Stimulated activated CD8-positive, alpha-beta memory T cell treated with anti-CD3 and anti-CD28 coated beads, Interleukin-15, amount 100 ng/mL, for 48 hours (primary cell): Measurements from ENCODE around the gene TNNT3.

ENCODE experiments used
- DNase-seq, 2 donors: peaks; one replicate each; pipeline ENCODE4 v3.0.0-alpha.2; 2020; ENCODE audit warnings: low read depth in 2 of 2

TNNT3 gene

DNA sequence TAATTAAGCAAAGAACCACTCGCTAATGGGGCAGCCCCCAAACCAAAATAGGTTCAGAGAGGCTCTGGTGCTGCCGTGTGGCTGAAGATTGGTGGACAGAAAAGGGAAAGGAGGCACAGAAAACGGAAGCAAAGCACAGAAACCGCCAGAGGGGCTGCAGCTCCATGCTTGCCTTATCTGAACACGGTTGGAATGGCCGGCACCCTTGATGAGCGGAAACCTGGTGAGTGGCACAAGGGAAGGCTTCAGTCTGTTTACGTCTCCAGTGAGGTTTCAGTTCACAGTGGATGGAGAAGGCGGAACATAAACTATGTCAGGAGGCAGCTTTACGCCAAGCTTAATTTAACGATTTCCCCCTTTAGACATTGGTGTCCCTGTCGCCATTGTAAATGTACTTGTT lies 22.6 kb upstream of the TNNT3 start:
- no peak for DNase-seq

DNA sequence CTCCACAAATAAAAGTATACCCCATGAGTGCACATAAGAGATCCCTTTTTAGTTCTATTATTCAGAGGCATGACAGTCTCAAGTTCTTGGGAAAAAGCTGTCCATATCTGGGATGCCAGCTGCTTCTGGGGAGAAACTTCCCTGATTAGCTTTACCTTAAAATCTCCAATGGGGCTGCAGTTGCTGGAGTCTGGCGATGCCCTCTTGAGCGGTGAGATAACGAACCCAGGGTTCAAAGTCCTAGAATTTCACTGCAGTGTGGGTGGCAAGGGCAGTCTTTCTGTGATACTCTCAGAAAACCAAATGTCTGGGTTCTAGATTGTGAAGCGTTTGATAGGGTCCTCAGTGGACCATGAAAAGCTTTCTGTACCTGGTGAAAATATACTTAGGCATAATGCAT lies 20.4 kb upstream of the TNNT3 start:
- no peak for DNase-seq

DNA sequence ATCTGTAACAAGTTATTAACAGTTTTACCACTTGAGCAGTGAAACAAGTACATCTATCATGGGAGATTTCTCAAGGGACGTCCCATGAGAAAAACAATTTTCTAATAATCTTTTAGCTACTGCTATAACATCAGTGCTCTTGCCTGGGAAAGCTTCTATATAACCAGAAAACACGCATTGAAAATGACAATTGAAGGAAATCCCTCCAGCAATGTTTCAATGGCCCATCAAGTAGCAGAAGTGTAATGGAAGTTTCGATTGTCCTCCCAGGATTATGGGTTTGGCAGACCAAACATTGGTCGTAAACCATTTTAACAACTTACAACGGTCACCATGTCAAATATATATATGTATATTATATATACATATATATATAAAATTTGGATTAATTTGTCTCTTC lies 19.8 kb upstream of the TNNT3 start:
- DNase-seq, result no peak

DNA sequence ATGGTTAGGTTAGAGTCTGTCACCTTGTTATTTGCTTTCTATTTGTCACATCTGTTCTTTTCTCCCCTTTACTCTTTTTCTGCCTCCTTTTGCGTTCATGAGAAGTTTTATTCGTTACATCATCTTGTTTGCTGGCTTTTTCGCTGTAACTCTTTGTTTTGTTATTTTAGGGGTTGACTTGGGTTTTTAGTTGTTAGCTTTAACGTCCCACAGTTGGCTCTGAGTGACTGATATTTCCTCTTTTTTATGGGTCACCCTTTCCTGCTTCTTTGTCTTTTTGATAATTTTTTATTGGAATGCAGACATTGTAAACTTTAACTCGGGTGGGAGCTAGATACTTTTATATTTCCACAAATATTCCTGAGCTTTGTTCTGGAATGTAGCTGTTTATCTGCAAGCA lies 13.3 kb upstream of the TNNT3 start:
- DNase-seq, result no peak

DNA sequence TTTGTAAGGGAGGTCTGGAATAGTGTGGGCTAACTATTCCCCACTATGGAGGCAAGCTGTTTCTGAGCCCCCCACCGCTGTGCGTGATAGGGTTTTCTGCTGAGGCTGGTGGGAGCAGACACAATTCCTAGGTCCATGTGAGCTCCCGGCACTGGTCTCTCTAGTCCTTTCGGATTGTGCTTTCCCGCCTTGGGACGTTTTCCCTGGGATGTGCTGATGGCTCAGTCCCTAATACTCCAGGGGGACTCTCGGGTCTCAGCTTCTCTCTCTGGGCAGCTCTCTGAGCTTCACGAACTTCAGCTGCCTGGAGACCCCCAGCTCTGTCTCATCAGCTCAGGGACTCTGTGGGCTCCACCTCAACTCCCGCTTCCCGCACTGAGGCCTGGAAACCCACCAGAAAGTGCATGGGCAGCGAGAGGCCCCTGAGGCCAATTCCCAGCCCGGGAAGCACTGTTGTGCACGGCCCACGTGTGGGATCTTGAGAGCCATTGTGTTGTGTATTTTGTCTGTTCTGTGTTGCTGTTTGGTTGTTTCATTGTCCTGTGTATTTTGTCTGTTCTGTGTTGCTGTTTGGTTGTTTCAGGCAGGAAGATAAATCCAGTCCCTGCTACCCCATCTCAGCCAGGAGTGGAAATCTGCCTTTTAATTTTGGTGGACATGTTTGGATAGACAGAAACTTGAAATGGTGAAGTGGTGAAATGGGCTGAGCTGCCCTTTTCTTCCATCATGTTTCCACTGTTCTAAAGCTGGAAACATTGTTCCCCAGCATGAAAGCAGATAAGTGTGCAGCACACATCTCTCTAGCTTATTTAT lies 12.7 kb upstream of the TNNT3 start:
- DNase-seq, result no peak

DNA sequence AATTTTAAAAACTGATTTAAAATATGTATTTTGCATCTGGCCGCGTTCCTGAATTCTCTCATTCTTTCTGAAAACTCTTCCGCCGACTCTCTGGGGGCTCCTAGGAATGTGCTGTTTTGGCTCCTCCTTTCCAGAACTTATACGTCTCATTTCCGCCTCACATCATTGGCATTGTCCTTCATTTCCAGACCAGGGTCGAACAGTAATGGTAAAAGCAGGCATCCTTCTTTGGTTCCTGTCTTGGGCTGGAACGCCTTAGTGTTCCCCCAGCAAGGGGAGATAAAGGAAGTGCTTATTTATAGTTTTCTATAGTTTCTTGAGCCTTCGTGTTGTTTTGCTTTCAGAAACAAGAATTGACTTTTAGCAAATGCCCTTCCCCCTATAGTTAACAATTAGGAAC lies 10.9 kb upstream of the TNNT3 start:
- no peak for DNase-seq

DNA sequence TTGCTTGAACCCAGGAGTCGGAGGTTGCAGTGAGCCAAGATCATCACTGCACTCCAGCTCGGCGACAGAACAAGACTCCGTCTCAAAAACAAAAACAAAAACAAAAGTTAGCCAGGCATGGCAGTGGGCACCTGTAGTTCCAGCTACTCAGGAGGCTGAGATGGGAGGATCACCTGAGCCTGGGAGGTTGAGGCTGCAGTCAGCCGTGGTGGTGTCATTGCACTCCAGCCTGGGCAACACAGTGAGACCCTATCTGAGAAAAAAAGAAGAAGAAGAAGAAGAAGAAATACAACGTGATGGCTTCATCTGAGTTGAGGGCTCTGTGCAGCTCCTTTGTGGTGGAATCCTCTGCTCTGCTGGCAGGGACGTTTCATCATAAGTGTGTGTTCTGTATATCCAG lies 10.0 kb upstream of the TNNT3 start:
- no peak for DNase-seq

DNA sequence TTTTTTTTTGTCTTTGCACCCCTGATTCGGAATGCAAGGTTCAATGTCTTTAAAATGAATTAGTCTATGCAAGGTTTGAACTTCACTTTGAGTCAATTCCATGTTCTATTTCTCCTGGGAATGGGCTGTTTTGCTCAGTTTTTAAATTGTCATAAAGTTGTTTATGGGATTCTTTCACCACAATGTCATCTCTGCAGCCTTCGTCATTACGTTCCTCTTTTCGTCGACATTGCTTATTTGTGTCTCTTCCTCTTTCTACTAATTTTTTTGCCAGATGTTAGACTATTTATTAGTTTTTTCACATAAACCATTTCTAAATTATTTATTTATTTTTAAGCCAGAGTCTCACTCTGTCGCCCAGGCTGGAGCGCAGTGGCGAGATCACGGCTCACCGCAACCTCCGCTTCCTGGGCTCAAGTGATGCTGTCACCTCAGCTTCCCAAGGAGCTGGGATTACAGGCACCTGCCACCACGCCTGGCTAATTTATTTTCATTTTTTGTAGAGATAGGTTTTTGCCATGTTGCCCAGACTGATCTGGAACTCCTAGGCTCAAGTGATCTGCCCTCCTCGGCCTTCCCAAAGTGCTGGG lies 7.1 kb upstream of the TNNT3 start:
- no peak for DNase-seq

DNA sequence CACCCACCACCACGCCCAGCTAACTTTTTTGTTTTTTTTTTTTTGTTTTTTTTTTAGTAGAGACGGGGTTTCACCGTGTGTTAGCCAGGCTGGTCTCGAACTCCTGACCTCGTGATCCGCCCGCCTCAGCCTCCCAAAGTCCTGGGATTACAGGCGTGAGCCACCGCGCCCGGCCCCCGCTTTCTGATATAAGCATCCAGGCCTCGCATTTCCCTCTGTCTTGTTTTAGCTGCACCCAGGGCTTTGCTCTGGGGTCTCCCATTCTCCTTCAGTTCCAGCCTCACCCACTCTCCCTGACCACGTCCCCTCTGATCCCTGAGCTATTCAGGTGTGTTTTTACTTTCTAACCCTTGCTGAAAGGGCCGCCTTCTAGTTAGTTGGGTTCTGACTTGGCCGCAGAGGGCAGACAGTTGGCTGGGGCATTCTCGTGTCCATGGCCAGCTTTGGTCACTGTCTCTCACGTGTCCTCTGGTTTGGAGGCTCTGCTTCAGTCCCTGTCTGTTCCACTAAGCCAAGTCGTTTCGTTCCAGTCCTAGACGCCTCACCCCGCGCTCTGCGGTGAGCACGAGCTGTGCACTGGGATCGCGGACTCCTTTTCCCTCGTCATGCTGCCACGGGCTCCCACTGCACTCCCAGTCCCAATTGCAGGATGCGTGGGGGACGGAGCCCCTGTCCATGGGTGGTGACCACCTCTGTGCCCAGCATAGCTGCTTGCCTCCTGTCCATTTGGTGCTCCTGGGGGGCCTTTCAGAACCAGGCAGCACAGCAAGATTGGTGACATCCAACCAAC lies 6.0 kb upstream of the TNNT3 start:
- DNase-seq, result no peak

DNA sequence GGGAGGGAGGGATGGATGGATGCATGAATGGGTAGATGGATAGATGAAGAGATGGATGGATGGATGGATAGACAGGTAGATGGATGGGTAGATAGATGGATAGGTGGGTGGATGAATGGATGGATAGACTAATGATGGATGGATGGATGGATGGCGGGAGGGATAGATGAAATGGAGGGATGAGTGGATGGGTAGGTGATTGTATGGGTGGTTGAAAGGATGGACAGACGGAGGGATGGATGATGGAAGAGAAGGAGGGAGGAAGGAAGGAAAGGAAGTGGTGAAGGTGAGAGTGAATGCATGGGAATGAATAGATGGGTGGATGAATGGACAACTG lies 3.7 kb upstream of the TNNT3 start:
- no peak for DNase-seq

DNA sequence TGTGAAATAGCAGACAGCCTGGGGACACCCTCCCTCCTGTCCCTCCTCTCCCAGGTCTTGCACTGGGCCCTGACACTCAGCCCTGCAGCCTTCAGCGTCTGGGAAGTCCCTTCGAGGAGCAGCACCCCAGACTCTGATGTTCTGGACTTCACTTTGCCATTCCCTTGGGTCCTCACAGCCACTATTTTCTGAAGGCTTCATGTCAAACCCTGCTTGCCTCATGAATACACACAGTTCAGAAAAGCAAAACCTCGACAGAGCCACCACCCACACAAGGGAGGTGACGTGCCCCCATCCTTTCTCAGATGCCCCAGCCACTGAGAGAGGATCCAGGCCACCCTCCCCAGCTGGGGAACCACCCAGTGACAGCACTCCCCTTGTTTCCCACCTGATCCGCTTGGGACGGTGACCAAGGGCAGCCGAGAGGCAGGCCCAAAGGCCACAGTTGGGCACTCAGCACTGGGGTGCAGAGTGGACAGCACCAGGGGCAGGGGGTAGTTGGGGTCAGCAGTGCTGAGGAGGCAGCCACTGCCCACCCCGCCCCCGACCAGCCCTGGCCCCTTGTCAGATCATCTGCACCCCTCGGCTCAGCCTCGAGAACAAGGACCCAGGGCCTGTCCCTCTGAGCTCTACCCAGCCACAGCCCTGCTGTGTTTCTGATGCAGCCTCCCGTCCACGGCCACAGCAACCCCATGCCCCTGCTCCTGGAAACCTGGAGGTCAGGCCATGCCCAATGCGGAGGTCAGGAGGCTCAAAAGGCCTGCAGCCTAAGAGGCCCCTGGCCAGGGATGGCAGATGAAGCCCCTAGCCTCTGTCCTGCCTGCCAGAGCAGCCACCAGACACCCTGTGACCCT lies 3.1 kb upstream of the TNNT3 start:
- no peak for DNase-seq

DNA sequence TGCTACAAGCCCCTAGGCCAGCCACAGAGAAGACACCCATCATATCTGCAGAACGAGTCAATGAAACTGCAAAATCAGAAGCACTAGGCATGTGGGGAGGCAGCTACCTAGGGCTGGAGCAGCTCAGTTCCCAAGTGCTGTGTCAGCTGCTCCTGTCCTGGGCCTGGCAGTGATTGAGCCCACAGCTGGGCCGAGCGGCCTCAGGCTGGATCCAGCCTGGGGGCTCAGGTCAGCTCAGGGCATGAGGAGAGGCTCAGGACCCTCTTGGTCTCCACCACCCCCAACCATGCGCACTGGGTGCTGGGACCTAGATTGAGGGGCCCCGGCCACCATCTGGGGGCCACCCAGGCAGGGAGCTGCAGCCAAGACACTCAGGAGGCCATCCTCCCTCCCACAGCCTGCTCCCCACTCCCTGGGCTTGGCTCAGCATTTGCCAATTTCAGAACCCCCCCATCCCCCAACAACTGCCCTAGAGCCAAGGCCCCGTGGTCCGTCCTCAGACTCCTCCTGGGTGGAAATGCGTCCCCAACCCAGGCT lies 2.4 kb upstream of the TNNT3 start:
- DNase-seq, result no peak

DNA sequence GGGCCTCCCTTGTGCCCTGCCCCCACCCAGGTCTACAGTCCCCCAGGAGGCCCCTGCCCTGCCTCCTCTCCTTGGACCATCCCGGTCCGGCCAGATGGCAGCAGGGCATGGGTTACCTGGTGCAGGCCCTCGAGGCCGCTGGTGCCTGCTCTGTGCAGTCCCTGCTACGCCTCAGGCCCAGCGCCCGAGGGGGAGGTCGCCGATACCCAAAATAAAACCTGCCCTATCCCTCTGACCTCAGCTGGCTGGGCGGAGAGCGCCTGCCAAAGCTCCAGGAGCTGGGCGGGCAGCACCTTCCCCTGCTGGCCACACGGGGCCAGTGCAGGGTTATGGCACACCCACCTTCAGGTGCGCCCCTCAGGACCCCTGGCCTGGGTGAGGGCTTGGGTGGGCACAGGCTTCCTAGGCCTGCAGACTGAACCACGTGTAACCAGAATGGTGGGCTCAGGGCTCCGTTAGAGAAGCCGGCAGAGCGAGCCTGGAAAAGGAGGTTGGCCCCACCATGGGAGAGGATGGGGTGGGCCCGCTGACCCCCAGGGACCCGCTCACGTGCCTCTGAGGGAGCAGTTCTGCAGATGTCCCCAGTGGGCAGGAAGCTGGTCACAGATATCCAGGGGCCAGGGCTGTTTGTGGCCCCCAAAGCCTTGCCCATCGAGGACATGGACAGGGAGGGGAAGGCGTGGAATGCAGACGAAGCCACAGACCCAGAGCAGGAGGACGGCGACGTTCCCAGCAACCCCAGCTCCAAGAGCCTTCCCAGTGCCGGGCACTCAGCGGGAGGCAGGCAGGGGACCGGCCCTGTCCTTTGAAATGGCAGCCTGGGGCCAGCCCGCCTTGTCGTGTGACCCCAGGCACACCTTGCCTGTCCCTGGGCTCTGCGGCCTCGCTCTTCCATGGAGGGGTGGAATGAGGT lies 1.7 kb upstream of the TNNT3 start:
- no peak for DNase-seq

DNA sequence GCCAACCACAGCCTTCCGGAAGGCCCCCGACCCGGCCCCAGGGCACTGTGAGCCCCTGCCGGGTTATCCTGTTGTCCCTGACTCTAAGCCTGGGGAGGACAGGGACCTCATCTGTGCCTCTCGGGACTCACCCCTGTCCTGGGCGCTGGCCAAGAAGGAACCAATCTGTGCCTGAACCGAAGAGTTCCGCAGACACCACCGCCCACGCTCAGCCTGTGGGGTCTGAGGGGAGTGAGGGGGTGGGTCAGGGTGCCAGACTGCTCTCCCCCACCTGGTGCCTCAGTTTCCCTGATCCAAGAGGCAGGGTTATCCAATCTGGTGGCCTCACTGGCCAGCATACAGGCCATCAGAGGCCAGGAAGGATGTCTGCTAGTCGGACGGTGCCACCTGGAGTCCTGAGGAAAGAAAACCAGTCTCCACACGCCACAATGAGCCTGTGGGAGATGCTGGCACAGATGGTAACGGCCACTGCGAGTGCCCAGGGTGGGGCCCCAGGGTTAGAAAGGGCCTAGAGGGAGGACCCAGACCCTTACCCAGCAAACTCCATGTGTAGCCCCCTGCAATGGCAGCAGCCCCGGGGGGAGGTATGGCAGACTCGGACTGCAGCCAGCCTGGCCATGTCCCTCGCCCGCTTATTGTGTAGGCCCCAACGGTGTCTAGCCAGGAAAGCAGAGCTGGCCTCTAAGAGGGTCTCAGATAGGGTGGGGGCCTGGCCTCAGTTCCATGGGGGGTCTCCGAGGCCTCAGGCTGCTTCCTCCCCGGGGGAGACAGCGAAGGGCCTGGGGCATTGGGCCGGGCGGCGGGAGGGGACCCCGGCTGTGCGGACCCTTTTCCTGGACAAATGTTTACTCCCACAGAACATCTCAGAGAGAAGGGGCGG lies 827 bp upstream of the TNNT3 start:
- DNase-seq, result no peak

DNA sequence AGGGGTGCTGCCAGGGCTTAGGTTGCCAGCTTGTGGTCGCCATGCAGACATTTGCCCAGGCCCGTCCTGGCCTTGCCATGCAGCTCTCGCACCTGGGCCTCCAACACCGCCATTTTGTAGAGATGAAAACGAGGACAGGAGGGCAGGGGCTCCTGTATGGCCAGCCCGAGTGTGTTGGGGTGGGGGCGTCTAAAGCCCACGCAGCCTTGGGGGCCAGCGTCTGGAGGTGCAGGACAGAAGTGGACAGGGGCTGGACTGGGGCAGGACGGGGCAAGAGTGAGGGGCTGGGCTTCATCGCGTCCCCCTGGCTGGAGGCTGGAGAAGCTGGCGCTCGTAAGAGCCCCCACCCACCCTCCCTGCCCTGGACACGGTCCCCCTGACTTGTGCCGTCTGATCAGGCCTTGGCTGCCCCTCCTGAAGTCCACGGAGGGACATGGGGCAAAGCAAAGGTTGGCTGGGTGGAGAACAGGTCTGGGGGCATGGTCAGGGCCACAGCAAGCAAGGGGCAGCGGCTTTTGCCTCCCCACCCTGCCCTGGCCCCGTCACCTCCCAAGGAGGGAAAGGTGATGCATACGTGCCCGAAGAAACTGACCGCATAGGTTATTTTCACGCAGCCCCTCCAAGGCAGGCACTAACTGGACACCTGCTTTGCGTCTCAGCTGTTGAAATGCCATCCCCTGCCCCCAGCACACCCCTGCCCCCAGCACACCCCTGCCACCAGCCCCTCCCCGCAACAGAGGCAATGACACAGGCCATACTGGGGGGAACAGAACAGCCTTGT lies 815 bp downstream of the TNNT3 start:
- no peak for DNase-seq

DNA sequence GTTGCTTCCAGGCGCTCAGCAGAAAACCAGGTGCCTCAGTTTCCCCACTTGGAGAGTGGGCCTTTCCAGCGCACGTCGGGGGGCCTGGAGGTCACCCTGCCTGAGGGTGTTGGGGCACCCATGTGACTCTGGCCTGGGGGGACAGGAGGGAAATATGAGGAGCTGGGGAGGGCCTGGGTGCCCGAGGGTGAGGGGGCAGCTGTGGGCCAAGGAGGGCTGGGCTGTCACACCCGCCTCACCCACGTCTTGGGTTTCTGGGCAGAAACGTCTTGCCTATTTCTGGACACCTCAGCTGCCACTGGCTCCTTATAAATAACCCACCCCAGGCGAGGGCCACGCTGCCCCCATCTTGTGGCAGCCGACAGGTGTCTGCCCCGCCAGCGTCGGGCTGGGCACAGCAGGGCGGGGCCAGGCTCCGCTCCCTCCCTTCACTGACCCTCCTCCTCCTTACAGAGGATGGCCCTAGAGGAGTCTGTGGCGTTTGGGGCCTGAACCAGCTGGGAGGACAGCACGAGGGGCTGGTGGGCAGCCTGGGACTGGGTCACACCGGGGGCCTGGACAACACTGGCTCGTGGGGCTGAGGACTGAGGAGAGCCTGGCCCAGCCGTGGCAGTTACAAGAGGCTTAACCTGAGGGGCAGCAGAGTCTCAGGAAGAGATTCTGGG lies 1.5 kb downstream of the TNNT3 start:
- DNase-seq, result no peak

DNA sequence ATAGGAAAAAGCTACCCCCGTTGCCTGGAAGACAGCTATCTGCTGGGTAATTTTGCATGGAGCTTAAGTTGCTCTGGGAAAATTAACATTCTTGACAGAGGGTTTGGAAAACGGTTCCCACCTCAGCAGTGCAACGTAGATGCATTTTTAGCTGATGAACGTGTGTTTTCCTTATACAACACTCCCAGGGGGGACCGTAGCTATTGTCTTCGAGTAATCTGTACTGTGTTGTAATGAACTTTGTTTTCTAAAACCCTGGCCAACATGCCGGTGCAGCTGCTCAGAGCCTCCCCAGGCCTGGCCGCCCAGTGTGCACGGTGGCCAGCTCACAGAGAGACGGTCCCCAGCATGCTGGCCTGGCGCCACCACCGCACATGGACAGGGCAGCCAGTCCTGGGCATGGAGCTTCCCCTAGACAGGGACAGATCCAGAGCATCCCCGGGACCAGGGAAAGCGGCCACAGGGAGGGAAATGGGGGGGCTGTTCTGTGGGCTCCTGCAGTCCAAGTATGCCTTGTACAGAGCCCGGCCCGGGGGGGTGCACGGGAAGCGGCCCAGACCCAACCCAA lies 2.2 kb downstream of the TNNT3 start:
- DNase-seq, result no peak

DNA sequence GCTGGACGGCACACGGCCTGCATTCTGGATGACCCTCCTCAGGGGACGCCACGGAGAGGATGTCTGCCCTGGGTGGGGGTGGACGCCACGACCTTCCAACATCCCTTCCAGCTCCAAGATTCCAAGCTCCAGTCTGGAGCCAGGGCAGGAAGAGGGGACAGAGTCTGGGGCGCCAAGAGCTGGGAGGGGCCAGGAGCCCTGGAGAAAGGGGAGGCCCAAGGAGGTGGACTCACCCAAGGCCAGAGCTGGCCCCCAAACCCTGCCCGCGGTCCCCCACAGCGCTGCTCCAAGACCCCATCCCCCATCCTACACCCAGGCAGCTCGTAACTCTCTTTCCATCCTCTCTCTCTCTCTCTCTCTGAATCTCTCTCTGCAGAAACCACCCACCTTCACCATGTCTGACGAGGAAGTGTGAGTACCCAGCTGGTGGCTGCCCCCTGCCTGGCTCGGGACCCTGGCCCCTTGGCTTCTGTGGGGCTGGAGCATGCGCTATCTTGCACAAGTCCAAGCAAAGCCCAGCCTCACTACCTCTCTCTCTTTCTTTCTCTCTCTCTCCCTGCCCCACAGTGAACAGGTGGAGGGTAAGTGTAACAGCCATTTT lies 3.1 kb downstream of the TNNT3 start:
- DNase-seq, result no peak
